Keratinocyte (primary cell): ENCODE results near the gene NUP153. TPM values are rescaled to one million over a fixed set of nuclear protein-coding genes. Genes with fewer than 3 reads are reported as not detected.

ENCODE experiments used
- DNase-seq: peaks from one replicate; pipeline ENCODE4 v3.0.0-alpha.2; 2011; ENCODE audit warnings: low read depth, missing footprints, low spot score
- FAIRE-seq: peaks from 2 replicates; lab custom pipeline; 2011; peaks lifted over from hg19 to GRCh38; lab: Jason Lieb, UNC
- H2AFZ ChIP-seq: 2 replicates; pipeline ENCODE4 v1.6.0; 2012; ENCODE audit warnings: low read length, control low read depth, inconsistent platforms; ENCODE audit not compliant: control insufficient read depth
- H3K27ac ChIP-seq: 2 replicates; pipeline ENCODE4 v1.5.1; 2011; ENCODE audit warnings: low read length; ENCODE audit not compliant: control insufficient read depth, insufficient read depth
- H3K27me3 ChIP-seq: 3 replicates; pipeline ENCODE4 v1.6.0; 2011; ENCODE audit warnings: low read length; ENCODE audit not compliant: control insufficient read depth, insufficient read depth; ENCODE audit errors: extremely low read depth
- H3K36me3 ChIP-seq, 2 experiments: 2 replicates in 1 of 2; 3 replicates in 1 of 2; pipeline ENCODE4 v1.5.1; 2011; ENCODE audit warnings: low read length in 2 of 2, mild to moderate bottlenecking in 1 of 2; ENCODE audit not compliant: control insufficient read depth in 2 of 2, insufficient read depth in 2 of 2; ENCODE audit errors: extremely low read depth in 1 of 2
- H3K4me1 ChIP-seq: 3 replicates; pipeline ENCODE4 v1.5.1; 2011; ENCODE audit warnings: low read length; ENCODE audit not compliant: control insufficient read depth, insufficient read depth; ENCODE audit errors: extremely low read depth
- H3K4me2 ChIP-seq: 3 replicates; pipeline ENCODE4 v1.6.0; 2011; ENCODE audit warnings: low read depth, low read length; ENCODE audit not compliant: control insufficient read depth, insufficient read depth; ENCODE audit errors: extremely low read depth
- H3K4me3 ChIP-seq, 3 experiments: fragments of 200-600 bp in 1 of 3; sonication (generic) in 1 of 3; 2 replicates in 2 of 3; 3 replicates in 1 of 3; pipeline ENCODE4 v1.5.1; 2011 to 2016; ENCODE audit warnings: low read length in 3 of 3, mild to moderate bottlenecking in 3 of 3, control low read depth in 2 of 3, inconsistent platforms in 1 of 3, low read depth in 1 of 3, mixed read lengths in 1 of 3, mixed run types in 1 of 3, moderate library complexity in 1 of 3; ENCODE audit not compliant: control insufficient read depth in 2 of 3, insufficient read depth in 2 of 3; ENCODE audit errors: extremely low read depth in 1 of 3
- H3K79me2 ChIP-seq: 2 replicates; pipeline ENCODE4 v1.6.0; 2012; ENCODE audit warnings: low read length; ENCODE audit not compliant: control insufficient read depth, insufficient read depth
- H3K9ac ChIP-seq: 3 replicates; pipeline ENCODE4 v1.6.0; 2011; ENCODE audit warnings: low read length; ENCODE audit not compliant: control insufficient read depth, insufficient read depth; ENCODE audit errors: extremely low read depth
- H3K9me1 ChIP-seq: 3 replicates; pipeline ENCODE4 v1.6.0; 2011; ENCODE audit warnings: low read length; ENCODE audit not compliant: control insufficient read depth, insufficient read depth; ENCODE audit errors: extremely low read depth
- H3K9me3 ChIP-seq: 2 replicates; pipeline ENCODE4 v1.5.1; 2012; ENCODE audit warnings: low read depth, low read length; ENCODE audit not compliant: control insufficient read depth
- H4K20me1 ChIP-seq: 3 replicates; pipeline ENCODE4 v1.6.0; 2011; ENCODE audit warnings: low read length; ENCODE audit not compliant: control insufficient read depth, insufficient read depth; ENCODE audit errors: extremely low read depth
- CTCF ChIP-seq, 3 experiments: IDR thresholded peaks in 1 of 3; conservative IDR thresholded peaks in 1 of 3; optimal IDR thresholded peaks in 1 of 3; 2 replicates in 2 of 3; 3 replicates in 1 of 3; pipeline versions ENCODE3 to v1.5.1; 2011; ENCODE audit warnings: low read length in 3 of 3, mild to moderate bottlenecking in 3 of 3, moderate library complexity in 2 of 3, control low read depth in 1 of 3, inconsistent platforms in 1 of 3; ENCODE audit not compliant: insufficient read depth in 2 of 3; ENCODE audit errors: extremely low read depth in 1 of 3
- EZH2 ChIP-seq: IDR thresholded peaks from one replicate; pipeline ENCODE4 v1.6.1; 2012; ENCODE audit warnings: inconsistent platforms, mild to moderate bottlenecking, low read length, moderate library complexity
- dilution Hi-C: fragments of 300-500 bp; cut with MboI; formaldehyde crosslinking; loops from one replicate; pipeline ENCODE4 v1.7.0; 2020; ENCODE audit warnings: low sequenced_read_pairs; ENCODE audit not compliant: extremely low pct_ligation_motif_present
- polyA plus RNA-seq, 5 experiments: library from polyadenylated mRNA; depleted of rRNA in 3 of 5; stranded (reverse) in 3 of 5; stranded (forward) in 1 of 5; unstranded in 1 of 5; fragments of >200 nt; gene quantifications; 1 replicate in 1 of 5; 2 replicates in 3 of 5; 3 replicates in 1 of 5; pipeline versions ENCODE4 v1.2.1 to v1.2.3, GENCODE V29; 2011 to 2012; ENCODE audit warnings: missing spikeins in 2 of 5, low read depth in 1 of 5, low replicate concordance in 1 of 5

Gene NUP153
- polyA plus RNA-seq, 1 donor (not counting 4 experiments of a cell fraction or from before 2014, with no cell fraction given) = 27.6 TPM

- Histone ChIP-seq H3K9ac (no peak overlapping the region), H4K20me1 (no peaks in the 10 kb centered on the region), H3K27me3 (no peaks in the 10 kb centered on the region), H2AFZ (no peak overlapping the region), H3K9me1 (no peaks in the 10 kb centered on the region), H3K27ac (no peak overlapping the region), H3K4me2 (no peak overlapping the region), H3K4me3 (no peak overlapping the region), H3K4me1 (no peaks in the 10 kb centered on the region), H3K9me3 (no peaks in the 10 kb centered on the region), H3K79me2 (peaks cover 51% of the 10 kb centered on the region), H3K36me3 (peaks cover 12 to 19% of the 10 kb centered on the region in 2 experiments)
- no peak for FAIRE-seq
- no peak for DNase-seq
- dilution Hi-C loops = no loop called here
- TF ChIP-seq CTCF (optimal IDR thresholded peaks at IDR 0.05 in 1 of 3, IDR thresholded peaks at IDR 0.05 in 1 of 3, conservative IDR thresholded peaks at IDR 0.05 in 1 of 3; ENCODE audit: extremely low read depth in 1 of 3, insufficient read depth in 2 of 3, low read length in 3 of 3) = no peak
- no peak for TF ChIP-seq EZH2
Observed at GRCh38 chr6:17672064-17672718, 34.5 kb downstream of the NUP153 start.

GRCh38 chr6:17666646-17667045 is 40.1 kb downstream of the NUP153 start:
- Histone ChIP-seq H3K9me3 (no peaks in the 10 kb centered on the region), H3K9ac (no peak overlapping the region), H3K9me1 (no peaks in the 10 kb centered on the region), H3K27ac (no peak overlapping the region), H3K4me1 (no peaks in the 10 kb centered on the region), H3K4me2 (no peak overlapping the region), H4K20me1 (no peaks in the 10 kb centered on the region), H2AFZ (no peak overlapping the region), H3K79me2 (peaks cover 24% of the 10 kb centered on the region), H3K4me3 (no peak overlapping the region), H3K27me3 (no peaks in the 10 kb centered on the region), H3K36me3 (peaks cover 8 to 14% of the 10 kb centered on the region in 2 experiments)
- DNase-seq (no peak), FAIRE-seq (no peak)
- TF ChIP-seq EZH2 = no peak
- TF ChIP-seq CTCF (optimal IDR thresholded peaks at IDR 0.05 in 1 of 3, IDR thresholded peaks at IDR 0.05 in 1 of 3, conservative IDR thresholded peaks at IDR 0.05 in 1 of 3; ENCODE audit: extremely low read depth in 1 of 3, insufficient read depth in 2 of 3, low read length in 3 of 3) = no peak
- dilution Hi-C loops = no loop called here
